GM18526 (cell line): ENCODE data around the gene ETNK1.

ENCODE experiments used
- POLR2A ChIP-seq: IDR thresholded peaks from 3 replicates; pipeline ENCODE4 v1.6.1; 2011; ENCODE audit not compliant: insufficient read length; ENCODE audit errors: extremely low read depth

The ETNK1 gene

DNA sequence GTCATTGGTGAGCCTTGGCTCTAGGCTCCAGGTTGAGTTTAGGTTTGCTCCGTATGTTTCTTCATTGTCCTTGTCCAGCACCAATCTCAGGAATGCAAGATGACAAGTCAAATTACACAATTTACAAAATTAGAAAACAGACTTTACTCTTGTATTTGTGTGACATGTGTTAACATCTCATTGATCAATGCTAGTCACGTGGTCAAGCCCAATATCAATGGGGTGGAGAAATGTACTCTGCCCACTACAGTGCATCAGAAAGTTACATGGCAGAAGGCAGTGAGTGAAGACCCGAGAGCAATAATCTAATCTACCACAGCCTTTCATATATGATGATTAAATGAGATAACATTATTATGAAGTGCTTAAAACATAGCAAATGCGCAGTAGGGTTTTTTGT lies 94.8 kb downstream of the ETNK1 start:
- no peak for TF ChIP-seq POLR2A

DNA sequence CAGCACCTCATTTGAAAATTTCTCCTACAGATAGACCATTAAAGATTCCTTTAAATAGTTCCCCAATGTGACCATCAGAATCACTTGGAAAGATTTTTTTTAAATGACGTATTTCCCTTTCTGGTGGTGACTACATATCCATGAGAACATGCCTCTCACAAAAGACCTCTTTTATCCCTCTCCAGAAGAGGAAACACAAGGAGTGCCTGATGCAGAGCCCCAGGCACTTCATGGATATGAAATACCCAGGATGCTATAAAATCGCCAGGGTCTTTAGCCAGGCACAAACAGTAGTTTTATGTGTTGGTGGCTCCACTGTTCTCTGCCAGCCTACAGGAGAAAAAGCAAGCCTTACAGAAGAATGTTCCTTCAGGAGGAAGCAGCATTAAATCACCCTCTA lies 97.1 kb downstream of the ETNK1 start:
- TF ChIP-seq POLR2A = no peak

DNA sequence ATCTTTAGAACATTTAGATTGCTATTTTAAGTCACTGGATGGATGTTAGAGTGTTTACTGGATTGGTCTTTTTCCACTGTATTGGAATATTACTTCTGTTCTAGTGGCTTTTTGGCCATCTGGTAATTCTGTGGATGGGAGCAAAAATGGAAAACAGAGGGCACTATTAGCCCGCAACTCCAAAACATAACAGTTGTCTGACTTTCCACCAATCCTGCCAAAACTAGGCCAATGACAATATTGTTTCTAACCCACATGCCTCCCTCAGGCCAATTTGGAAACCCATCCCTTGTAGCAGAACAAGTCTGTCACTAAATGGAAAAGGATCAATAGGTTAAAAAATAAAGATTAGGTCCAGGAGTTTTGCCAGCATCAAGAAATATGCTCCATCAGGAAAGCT lies 97.8 kb downstream of the ETNK1 start:
- no peak for TF ChIP-seq POLR2A

DNA sequence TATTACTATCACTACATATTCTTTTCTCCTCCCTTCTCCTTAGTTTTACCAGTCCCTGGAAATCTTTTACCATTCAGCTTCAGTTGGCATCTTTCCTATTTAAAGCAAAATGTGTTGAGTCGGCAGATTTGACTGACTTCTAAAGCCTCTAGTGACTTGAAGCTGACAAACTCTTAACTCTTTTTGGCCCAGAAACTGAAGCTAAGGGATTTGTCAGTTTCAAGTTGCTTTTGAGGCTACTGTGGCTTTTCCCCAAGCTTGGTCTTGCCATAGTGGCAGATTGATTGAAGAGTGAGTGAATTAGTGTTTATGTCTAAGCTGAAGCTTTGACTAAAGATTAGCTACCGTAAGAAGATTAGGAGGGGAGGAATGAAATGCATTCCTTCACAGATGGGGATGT lies 104.0 kb downstream of the ETNK1 start:
- no peak for TF ChIP-seq POLR2A

DNA sequence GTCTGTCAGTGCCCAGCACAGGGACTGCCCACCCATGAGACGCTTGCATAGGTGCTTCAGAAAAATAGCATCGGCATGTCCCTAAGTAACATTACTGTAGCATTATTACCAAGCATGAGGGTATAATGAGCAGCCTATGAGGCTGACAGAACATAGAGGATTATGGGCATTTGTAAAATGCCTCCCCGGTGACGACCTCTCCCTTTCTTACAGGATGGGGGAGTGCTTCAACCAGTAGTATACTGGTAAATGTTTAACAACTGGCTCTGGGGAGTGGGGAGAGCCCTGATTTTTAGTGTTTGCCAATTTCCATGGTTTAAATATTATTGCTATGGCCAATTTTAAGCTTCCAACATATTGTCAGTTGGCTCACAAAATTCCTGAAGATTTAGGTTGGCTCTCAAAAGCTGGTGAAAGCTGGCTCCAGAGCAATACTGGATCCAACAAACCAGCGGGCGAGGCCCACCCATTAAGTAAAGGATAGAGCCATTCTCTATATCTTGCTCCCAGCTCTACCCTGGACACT lies 104.5 kb downstream of the ETNK1 start:
- no peak for TF ChIP-seq POLR2A

DNA sequence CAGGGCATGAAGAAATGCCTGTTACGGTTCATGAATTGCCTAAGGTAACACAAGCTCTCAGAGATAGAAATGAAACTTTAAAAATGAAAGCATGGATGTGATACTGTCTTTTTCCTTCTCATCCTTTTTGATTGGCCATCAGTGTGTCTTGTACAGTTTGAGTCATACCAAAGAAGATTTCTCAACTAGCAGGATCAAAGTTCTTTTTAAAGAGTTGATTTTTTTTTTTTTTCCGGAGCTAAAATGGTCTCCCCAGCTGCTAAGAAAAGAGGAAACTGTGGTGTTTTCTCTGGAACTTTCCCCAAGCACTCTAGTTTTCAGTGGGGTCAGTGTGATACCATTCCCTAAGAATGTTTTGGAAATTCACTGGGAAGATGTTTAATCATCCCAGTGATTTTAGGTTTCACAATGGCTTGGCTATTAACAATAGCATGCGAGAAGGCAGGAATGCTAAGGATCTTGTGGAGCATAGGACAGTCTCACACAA lies 105.0 kb downstream of the ETNK1 start:
- TF ChIP-seq POLR2A = no peak

DNA sequence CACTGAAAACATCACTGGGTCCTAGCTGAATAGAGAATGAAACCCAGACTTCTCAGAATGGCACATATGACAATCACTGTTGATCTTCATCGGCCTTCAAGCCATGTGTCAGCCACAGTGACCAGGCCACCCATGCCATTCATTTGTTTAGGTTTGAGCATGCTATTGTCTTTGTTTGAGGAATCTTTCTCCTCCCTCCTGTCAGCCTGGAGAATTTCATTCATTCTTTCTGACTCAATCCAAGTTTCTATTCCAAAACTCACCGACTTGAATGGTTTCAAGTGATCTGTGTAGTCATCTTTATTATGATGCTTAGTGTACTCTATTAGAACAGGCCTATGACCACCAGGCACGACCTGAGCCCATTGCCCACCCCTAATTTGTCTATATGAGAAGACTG lies 106.3 kb downstream of the ETNK1 start:
- no peak for TF ChIP-seq POLR2A

DNA sequence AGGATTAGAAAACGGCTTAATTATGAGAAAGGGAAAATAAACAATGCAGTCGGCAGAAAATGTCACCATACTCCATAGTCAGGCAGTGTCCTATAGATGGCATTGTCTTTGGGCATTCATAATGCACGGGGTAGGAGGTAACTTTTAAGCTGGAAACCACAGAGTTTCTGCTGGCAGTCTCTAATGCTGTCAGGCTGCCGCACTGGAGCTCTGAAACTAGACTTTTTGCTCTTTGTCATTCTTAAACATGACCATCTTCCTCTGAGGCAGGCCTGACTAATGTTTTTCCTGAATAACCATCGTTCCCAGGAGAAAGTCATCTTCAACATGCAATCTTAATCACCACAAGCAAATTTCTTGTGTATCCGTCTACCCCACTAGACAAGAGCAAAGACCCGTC lies 108.8 kb downstream of the ETNK1 start:
- TF ChIP-seq POLR2A = no peak

DNA sequence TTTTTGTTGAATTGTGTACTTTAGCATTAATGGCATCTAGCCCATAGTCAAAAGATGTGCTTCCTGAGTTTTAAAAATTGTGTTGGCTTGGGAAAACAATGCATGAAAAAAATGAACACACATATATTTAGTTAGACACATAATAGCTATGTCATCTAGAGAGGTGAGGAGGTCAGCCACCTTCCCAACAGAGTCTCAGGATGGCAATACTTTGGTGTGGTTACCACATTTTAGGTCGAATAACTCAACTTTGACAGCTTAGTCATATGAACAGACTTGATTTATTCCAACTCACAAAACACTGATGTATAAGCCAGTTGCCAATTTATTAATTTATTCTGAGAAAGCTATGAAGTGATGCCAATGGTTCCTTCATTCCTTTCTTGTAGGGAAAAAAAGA lies 114.0 kb downstream of the ETNK1 start:
- no peak for TF ChIP-seq POLR2A
